IMR-90 (cell line): ENCODE results near the gene FRYL. TPM values are rescaled to one million over a fixed set of nuclear protein-coding genes. Genes with fewer than 3 reads are reported as not detected.

Experiments used
- ATAC-seq: fragments of 200-7000 bp; cut with Tn5 transposase; 2 replicates; pipeline ENCODE4 v1.9.1; 2020; ENCODE audit warnings: low read depth, mild to moderate bottlenecking, moderate library complexity
- BruUV-seq: library from RNA; stranded (reverse); fragments of 400-500 nt; replicated peaks from 2 replicates; lab custom pipeline; 2021; lab: Mats Ljungman, UMichigan
- CTCF ChIA-PET: fragments of 300-600 bp; formaldehyde crosslinking; extraction: SDS; loops from one replicate; lab custom pipeline; 2021; ENCODE audit warnings: antibody characterized with exemption; lab: Yijun Ruan, JAX
- POLR2A ChIA-PET: fragments of 300-600 bp; sonication (Branson Sonifier 250); formaldehyde crosslinking; loops from one replicate; lab custom pipeline; 2022; ENCODE audit warnings: antibody characterized with exemption; ENCODE audit not compliant: unreplicated experiment; lab: Charles Lee
- DNase-seq: peaks from one replicate; pipeline ENCODE4 v3.0.0; 2013
- H2AFZ ChIP-seq: replicated peaks from 2 replicates; pipeline ENCODE3; 2013; ENCODE audit warnings: low read length, mild to moderate bottlenecking; ENCODE audit not compliant: poor library complexity
- H2AK5ac ChIP-seq: 2 replicates; pipeline ENCODE4 v1.6.1; 2013; ENCODE audit warnings: low read depth, low read length, inconsistent platforms
- H2AK9ac ChIP-seq: replicated peaks from 2 replicates; pipeline ENCODE3; 2013; ENCODE audit warnings: mild to moderate bottlenecking, low read depth, low read length, moderate library complexity; ENCODE audit not compliant: poor library complexity
- H2BK120ac ChIP-seq: 2 replicates; pipeline ENCODE4 v1.6.1; 2013; ENCODE audit warnings: low read depth, low read length, inconsistent platforms
- H2BK15ac ChIP-seq: 3 replicates; pipeline ENCODE4 v1.6.1; 2013; ENCODE audit warnings: low read depth, low read length, inconsistent platforms
- H2BK20ac ChIP-seq: 2 replicates; pipeline ENCODE4 v1.6.1; 2013; ENCODE audit warnings: low read depth, mild to moderate bottlenecking, inconsistent platforms, low read length, moderate library complexity
- H2BK5ac ChIP-seq: 2 replicates; pipeline ENCODE4 v1.6.1; 2013; ENCODE audit warnings: mild to moderate bottlenecking, low read depth, low read length, inconsistent platforms; ENCODE audit not compliant: poor library complexity, severe bottlenecking
- H3K14ac ChIP-seq: replicated peaks from 2 replicates; pipeline ENCODE4 v1.6.1; 2013; ENCODE audit warnings: low read depth, low read length, inconsistent platforms
- H3K18ac ChIP-seq: 2 replicates; pipeline ENCODE4 v1.6.1; 2013; ENCODE audit warnings: low read depth, low read length, control low read depth
- H3K23ac ChIP-seq: 2 replicates; pipeline ENCODE4 v1.6.1; 2013; ENCODE audit warnings: low read depth, low read length, inconsistent platforms
- H3K27ac ChIP-seq: 2 replicates; pipeline ENCODE4 v1.5.1; 2013; ENCODE audit warnings: mild to moderate bottlenecking, control low read depth, low read length; ENCODE audit not compliant: insufficient read depth
- H3K27me3 ChIP-seq: 2 replicates; pipeline ENCODE4 v1.6.1; 2013; ENCODE audit warnings: low read length; ENCODE audit not compliant: control insufficient read depth, insufficient read depth
- H3K36me3 ChIP-seq: 2 replicates; pipeline ENCODE4 v1.6.1; 2013; ENCODE audit warnings: low read length, mixed read lengths; ENCODE audit not compliant: control insufficient read depth, insufficient read depth
- H3K4ac ChIP-seq: 2 replicates; pipeline ENCODE4 v1.6.1; 2013; ENCODE audit warnings: low read depth, low read length, inconsistent platforms
- H3K4me1 ChIP-seq: 2 replicates; pipeline ENCODE4 v1.6.1; 2013; ENCODE audit warnings: low read length, mixed read lengths; ENCODE audit not compliant: control insufficient read depth, insufficient read depth
- H3K4me2 ChIP-seq: 2 replicates; pipeline ENCODE4 v1.6.1; 2013; ENCODE audit warnings: low read depth, mild to moderate bottlenecking, control low read depth, low read length, moderate library complexity
- H3K4me3 ChIP-seq: 2 replicates; pipeline ENCODE4 v1.5.1; 2013; ENCODE audit warnings: low read depth, mild to moderate bottlenecking, control low read depth, low read length, moderate library complexity; ENCODE audit not compliant: insufficient read depth
- H3K56ac ChIP-seq: 2 replicates; pipeline ENCODE4 v1.6.1; 2013; ENCODE audit warnings: low read length, inconsistent platforms; ENCODE audit not compliant: insufficient read depth; ENCODE audit errors: extremely low read depth
- H3K79me1 ChIP-seq, 2 experiments: 2 replicates each; pipeline ENCODE4 v1.6.1; 2013; ENCODE audit warnings: low read length in 2 of 2, inconsistent platforms in 1 of 2, low read depth in 1 of 2
- H3K9ac ChIP-seq: 2 replicates; pipeline ENCODE4 v1.6.1; 2013; ENCODE audit warnings: low read depth, low read length, control low read depth
- H3K9me1 ChIP-seq: 2 replicates; pipeline ENCODE4 v1.6.1; 2013; ENCODE audit warnings: low read length, inconsistent platforms; ENCODE audit not compliant: insufficient read depth
- H3K9me3 ChIP-seq: 2 replicates; pipeline ENCODE4 v1.6.1; 2013; ENCODE audit warnings: low read length; ENCODE audit not compliant: control insufficient read depth, insufficient read depth
- H4K20me1 ChIP-seq: 2 replicates; pipeline ENCODE4 v1.6.1; 2013; ENCODE audit warnings: low read length, inconsistent platforms; ENCODE audit not compliant: insufficient read depth
- H4K5ac ChIP-seq: 2 replicates; pipeline ENCODE4 v1.6.1; 2013; ENCODE audit warnings: mild to moderate bottlenecking, low read depth, low read length, control low read depth
- H4K8ac ChIP-seq, 2 experiments: 2 replicates each; pipeline ENCODE4 v1.6.1; 2013; ENCODE audit warnings: low read depth in 2 of 2, low read length in 2 of 2, control low read depth in 1 of 2, inconsistent platforms in 1 of 2
- H4K91ac ChIP-seq: 2 replicates; pipeline ENCODE4 v1.6.1; 2013; ENCODE audit warnings: low read depth, low read length, inconsistent platforms; ENCODE audit not compliant: insufficient read depth
- BHLHE40 ChIP-seq: fragments of 150-350 bp; IDR thresholded peaks from 2 replicates; pipeline ENCODE4 v1.6.1; 2016; ENCODE audit warnings: mild to moderate bottlenecking, low read depth, low read length
- CEBPB ChIP-seq: IDR thresholded peaks from 2 replicates; pipeline ENCODE4 v1.6.1; 2012; ENCODE audit warnings: low read depth, low read length, improper control_type of control experiment
- CHD1 ChIP-seq: IDR thresholded peaks from 2 replicates; pipeline ENCODE4 v1.6.1; 2012; ENCODE audit warnings: low read depth, low read length, improper control_type of control experiment
- FOS ChIP-seq: fragments of 150-350 bp; IDR thresholded peaks from 2 replicates; pipeline ENCODE4 v1.6.1; 2016; ENCODE audit warnings: low read depth, low read length
- MAFK ChIP-seq: IDR thresholded peaks from 2 replicates; pipeline ENCODE4 v1.6.1; 2012; ENCODE audit warnings: low read depth, low read length, improper control_type of control experiment
- MAZ ChIP-seq: IDR thresholded peaks from 2 replicates; pipeline ENCODE4 v1.6.1; 2012; ENCODE audit warnings: low read depth, mild to moderate bottlenecking, low read length, improper control_type of control experiment, moderate library complexity, borderline replicate concordance
- MXI1 ChIP-seq: IDR thresholded peaks from 2 replicates; pipeline ENCODE4 v1.6.1; 2012; ENCODE audit warnings: low read depth, mild to moderate bottlenecking, low read length, moderate library complexity, borderline replicate concordance
- NFE2L2 ChIP-seq: fragments of 150-350 bp; IDR thresholded peaks from 2 replicates; pipeline ENCODE4 v1.6.1; 2016; ENCODE audit warnings: low read depth, mild to moderate bottlenecking, low read length
- POLR2A ChIP-seq: IDR thresholded peaks from 2 replicates; pipeline ENCODE4 v1.6.1; 2012; ENCODE audit warnings: mild to moderate bottlenecking, low read depth, low read length
- RAD21 ChIP-seq: IDR thresholded peaks from 2 replicates; pipeline ENCODE4 v1.6.1; 2012; ENCODE audit warnings: low read length, improper control_type of control experiment
- RFX5 ChIP-seq: IDR thresholded peaks from 2 replicates; pipeline ENCODE4 v1.8.0; 2012; ENCODE audit warnings: low read depth, mild to moderate bottlenecking, low read length, moderate library complexity
- SMC3 ChIP-seq: fragments of 150-350 bp; IDR thresholded peaks from 2 replicates; pipeline ENCODE4 v1.6.1; 2016; ENCODE audit warnings: low read depth, mild to moderate bottlenecking, antibody characterized with exemption, low read length, moderate library complexity
- WGBS, 2 experiments: methylation state at CpG; one replicate each; pipeline versions ENCODE4 v1.1.5 to v1.1.7; 2013; ENCODE audit warnings: missing lambda C conversion rate in 2 of 2; ENCODE audit not compliant: insufficient read length in 1 of 2; ENCODE audit errors: extremely low coverage in 2 of 2; 5-methylcytosine and 5-hydroxymethylcytosine counted together
- dilution Hi-C: fragments of 300-500 bp; cut with HindIII; formaldehyde crosslinking; loops from one replicate; pipeline ENCODE4 v1.14.3; 2018; ENCODE audit warnings: low sequenced_read_pairs; ENCODE audit not compliant: unreplicated experiment
- in situ Hi-C: fragments of 300-500 bp; cut with MboI; formaldehyde crosslinking; loops from 3 replicates; pipeline ENCODE4 v1.14.3; 2019; ENCODE audit warnings: low sequenced_read_pairs, inconsistent platforms, mixed read lengths
- intact Hi-C: fragments of 100-400 bp; cut with micrococcal nuclease; formaldehyde crosslinking; loops from 2 replicates; pipeline ENCODE4 v1.10.0; 2022
- polyA plus RNA-seq, 3 experiments: library from polyadenylated mRNA; depleted of rRNA; stranded (reverse); fragments of >200 nt; gene quantifications; 2 replicates each; pipeline ENCODE4 v1.2.3, GENCODE V29; 2012; ENCODE audit warnings: low replicate concordance in 1 of 3
- total RNA-seq: library from RNA; depleted of rRNA; stranded (reverse); fragments of >200 nt; gene quantifications from 2 replicates; pipeline ENCODE4 v1.2.3, GENCODE V29; 2012
- TF ChIP-seq, protein P1 (sequence below): fragments of 150-350 bp; IDR thresholded peaks from 2 replicates; pipeline ENCODE4 v1.6.1; 2016; ENCODE audit warnings: low read depth, mild to moderate bottlenecking, low read length, moderate library complexity, borderline replicate concordance
- TF ChIP-seq, protein P2 (sequence below): conservative IDR thresholded peaks from 2 replicates; pipeline ENCODE4 v1.5.1; 2012; ENCODE audit warnings: mild to moderate bottlenecking, low read depth, low read length, improper control_type of control experiment
- TF ChIP-seq, protein P3 (sequence below): fragments of 150-350 bp; IDR thresholded peaks from 2 replicates; pipeline ENCODE4 v1.6.1; 2017; ENCODE audit warnings: mild to moderate bottlenecking, antibody characterized with exemption, low read length, low read depth

FRYL gene
- total and polyA plus RNA-seq, 2 of the 4 experiments (the other 2 are of a cell fraction), result 9.9 to 77.4 TPM

DNA sequence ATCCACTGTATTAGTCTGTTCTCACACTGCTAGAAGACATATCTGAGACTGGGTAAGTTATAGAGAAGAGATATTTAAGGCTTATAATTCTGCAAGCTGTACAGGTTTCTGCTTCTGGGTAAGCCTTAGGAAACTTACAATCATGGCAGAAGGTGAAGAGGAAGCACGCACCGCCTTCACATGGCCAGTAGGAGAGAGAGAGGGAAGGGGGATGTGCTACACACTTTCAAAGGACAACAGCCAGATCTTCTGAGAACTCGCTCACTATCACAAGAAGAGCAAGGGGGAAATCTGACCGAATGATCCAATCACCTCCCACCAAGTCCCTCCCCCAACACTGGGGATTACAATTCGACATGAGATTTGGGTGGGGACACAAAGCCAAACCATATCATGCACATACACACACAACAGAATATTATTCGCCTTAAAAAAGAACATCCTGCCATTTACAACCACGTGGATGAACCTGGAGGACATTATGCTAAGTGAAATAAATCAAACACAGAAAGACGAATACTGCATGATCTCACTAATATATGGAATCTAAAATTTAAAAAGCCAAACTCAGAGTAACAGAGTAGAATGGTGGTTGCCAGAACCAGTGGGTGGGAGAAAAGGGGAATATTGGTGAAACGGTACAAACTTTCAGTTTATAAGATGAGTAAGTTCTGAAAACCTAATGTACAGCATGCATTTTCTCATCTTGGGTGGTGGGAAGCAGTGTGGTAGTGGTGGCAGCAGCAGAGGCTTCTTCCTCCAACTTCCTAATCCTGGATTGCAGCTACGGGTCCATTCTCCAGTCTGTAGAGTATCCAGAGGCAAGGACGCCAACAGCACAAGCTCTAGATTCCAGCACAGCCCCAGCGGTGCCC lies 12.8 kb downstream of the FRYL start:
- Histone ChIP-seq H4K20me1 (peaks cover 34% of the 10 kb centered on the region), H4K91ac (no peak overlapping the region), H3K4ac (no peak overlapping the region), H2BK20ac (no peak overlapping the region), H3K4me3 (no peak overlapping the region), H3K36me3 (no peaks in the 10 kb centered on the region), H3K18ac (no peak overlapping the region), H3K9ac (no peak overlapping the region), H3K14ac (no peak overlapping the region), H3K9me1 (peaks cover 14% of the 10 kb centered on the region), H3K27me3 (no peaks in the 10 kb centered on the region), H2AK9ac (no peak overlapping the region), H2BK15ac (no peak overlapping the region), H2AK5ac (no peak overlapping the region), H2AFZ (no peak overlapping the region), H4K8ac (no peak overlapping the region), H3K27ac (no peak overlapping the region), H3K4me1 (peaks cover 4% of the 10 kb centered on the region; the same call in 1 of the 2 replicates), H3K79me1 (peaks cover 27 to 63% of the 10 kb centered on the region in 2 experiments), H3K4me2 (no peak overlapping the region), H3K56ac (no peak overlapping the region), H3K23ac (no peak overlapping the region), H3K9me3 (no peaks in the 10 kb centered on the region), H4K5ac (no peak overlapping the region), H2BK5ac (no peak overlapping the region), H2BK120ac (no peak overlapping the region)
- dilution Hi-C loops (no loop called here), in situ Hi-C loops (no loop called here), intact Hi-C loops (no loop called here)
- 100% methylated on average over 1 of the region's 12 CpGs; no CpG with 5 or more reads in 1 of the 2 experiments for WGBS, 2 experiments
- ATAC-seq (no peak), DNase-seq (no peak)
- BruUV-seq, result no TSS peak
- POLR2A ChIA-PET, result no interaction called here
- TF ChIP-seq BHLHE40, result no peak
- no peak for TF ChIP-seq CEBPB
- TF ChIP-seq, protein P1, sequence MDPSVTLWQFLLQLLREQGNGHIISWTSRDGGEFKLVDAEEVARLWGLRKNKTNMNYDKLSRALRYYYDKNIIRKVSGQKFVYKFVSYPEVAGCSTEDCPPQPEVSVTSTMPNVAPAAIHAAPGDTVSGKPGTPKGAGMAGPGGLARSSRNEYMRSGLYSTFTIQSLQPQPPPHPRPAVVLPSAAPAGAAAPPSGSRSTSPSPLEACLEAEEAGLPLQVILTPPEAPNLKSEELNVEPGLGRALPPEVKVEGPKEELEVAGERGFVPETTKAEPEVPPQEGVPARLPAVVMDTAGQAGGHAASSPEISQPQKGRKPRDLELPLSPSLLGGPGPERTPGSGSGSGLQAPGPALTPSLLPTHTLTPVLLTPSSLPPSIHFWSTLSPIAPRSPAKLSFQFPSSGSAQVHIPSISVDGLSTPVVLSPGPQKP, result no peak
- TF ChIP-seq, protein P2, sequence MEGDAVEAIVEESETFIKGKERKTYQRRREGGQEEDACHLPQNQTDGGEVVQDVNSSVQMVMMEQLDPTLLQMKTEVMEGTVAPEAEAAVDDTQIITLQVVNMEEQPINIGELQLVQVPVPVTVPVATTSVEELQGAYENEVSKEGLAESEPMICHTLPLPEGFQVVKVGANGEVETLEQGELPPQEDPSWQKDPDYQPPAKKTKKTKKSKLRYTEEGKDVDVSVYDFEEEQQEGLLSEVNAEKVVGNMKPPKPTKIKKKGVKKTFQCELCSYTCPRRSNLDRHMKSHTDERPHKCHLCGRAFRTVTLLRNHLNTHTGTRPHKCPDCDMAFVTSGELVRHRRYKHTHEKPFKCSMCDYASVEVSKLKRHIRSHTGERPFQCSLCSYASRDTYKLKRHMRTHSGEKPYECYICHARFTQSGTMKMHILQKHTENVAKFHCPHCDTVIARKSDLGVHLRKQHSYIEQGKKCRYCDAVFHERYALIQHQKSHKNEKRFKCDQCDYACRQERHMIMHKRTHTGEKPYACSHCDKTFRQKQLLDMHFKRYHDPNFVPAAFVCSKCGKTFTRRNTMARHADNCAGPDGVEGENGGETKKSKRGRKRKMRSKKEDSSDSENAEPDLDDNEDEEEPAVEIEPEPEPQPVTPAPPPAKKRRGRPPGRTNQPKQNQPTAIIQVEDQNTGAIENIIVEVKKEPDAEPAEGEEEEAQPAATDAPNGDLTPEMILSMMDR, result no peak
- TF ChIP-seq CHD1, result no peak
- no peak for TF ChIP-seq FOS
- TF ChIP-seq RAD21, result no peak
- TF ChIP-seq POLR2A, result no peak
- TF ChIP-seq MAZ, result no peak
- TF ChIP-seq MAFK, result no peak
- TF ChIP-seq RFX5, result no peak
- no peak for TF ChIP-seq MXI1
- TF ChIP-seq SMC3, result no peak
- no peak for TF ChIP-seq NFE2L2
- TF ChIP-seq, protein P3, sequence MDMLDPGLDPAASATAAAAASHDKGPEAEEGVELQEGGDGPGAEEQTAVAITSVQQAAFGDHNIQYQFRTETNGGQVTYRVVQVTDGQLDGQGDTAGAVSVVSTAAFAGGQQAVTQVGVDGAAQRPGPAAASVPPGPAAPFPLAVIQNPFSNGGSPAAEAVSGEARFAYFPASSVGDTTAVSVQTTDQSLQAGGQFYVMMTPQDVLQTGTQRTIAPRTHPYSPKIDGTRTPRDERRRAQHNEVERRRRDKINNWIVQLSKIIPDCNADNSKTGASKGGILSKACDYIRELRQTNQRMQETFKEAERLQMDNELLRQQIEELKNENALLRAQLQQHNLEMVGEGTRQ, result no peak
- CTCF ChIA-PET, result interaction anchor here (1.0 kb wide), 1 partner anchor 189 kb away, joined by 4 read pairs; no protein-coding TSS in a partner anchor
